ENCODE measurements around the gene MYOF.
A peak's percentile ranks its signal among the peaks of the same experiment; 100 is the strongest.

The MYOF gene

DNA sequence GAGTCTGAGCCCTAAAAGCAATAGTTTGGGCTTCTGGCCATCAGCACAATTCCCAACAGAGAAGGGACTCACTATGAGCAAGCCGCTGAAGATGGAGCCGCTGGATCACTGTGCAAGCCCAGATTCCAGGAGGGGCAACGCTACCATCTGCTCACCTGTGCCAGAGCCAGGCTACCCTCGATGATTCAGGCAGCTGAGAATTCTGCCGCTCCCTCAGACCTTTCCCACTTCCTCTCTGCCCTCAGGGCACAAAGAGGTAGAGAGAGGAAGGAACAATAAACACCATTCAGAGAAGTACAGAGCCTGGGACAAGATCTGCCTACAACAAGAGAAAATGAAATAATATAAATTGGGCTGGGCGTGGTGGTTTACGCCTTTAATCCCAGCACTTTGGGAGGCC, 98.1 kb downstream of the MYOF start:
- POLR2A ChIA-PET (ENCODE audit: low non-redundant PET): interaction anchor here (1.0 kb wide), 1 partner anchor 98 kb away, joined by 4 read pairs; the partner anchor contains the start of gene MYOF
- CTCF ChIA-PET: interaction anchor here (0.9 to 1.9 kb wide), 3 partner anchors 10 to 98 kb away, joined by 3 to 11 read pairs (median 3); partner anchors contain the start of gene MYOF
- peak; percentile 98 for DNase-seq (ENCODE audit: low spot score)
- peak overlapping the region; percentile 95 for H3K27ac ChIP-seq
- TF ChIP-seq, protein P1, sequence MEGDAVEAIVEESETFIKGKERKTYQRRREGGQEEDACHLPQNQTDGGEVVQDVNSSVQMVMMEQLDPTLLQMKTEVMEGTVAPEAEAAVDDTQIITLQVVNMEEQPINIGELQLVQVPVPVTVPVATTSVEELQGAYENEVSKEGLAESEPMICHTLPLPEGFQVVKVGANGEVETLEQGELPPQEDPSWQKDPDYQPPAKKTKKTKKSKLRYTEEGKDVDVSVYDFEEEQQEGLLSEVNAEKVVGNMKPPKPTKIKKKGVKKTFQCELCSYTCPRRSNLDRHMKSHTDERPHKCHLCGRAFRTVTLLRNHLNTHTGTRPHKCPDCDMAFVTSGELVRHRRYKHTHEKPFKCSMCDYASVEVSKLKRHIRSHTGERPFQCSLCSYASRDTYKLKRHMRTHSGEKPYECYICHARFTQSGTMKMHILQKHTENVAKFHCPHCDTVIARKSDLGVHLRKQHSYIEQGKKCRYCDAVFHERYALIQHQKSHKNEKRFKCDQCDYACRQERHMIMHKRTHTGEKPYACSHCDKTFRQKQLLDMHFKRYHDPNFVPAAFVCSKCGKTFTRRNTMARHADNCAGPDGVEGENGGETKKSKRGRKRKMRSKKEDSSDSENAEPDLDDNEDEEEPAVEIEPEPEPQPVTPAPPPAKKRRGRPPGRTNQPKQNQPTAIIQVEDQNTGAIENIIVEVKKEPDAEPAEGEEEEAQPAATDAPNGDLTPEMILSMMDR (conservative IDR thresholded peaks at IDR 0.05; ENCODE audit: low read depth): no peak

DNA sequence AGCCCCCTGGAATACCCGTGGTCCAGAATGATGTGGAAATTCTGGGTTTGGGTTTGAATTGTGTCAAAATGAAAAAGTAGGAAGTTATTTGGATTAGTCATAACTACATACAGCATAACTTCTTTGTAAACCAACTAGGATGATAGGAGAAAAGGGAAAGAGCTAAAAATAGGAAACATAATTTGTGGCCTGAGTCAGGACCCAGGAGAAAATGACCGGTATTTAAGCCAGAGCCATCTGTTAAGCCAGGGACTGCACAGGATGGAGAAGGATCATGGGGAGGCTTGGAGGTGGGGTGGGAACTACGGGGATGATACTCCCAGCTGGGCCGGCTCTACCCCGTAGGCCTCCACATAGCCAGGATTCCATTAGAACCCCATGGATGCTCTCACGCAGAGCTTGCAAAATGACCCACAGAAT, 98.6 kb downstream of the MYOF start:
- POLR2A ChIA-PET (ENCODE audit: low non-redundant PET): interaction anchor here (0.6 to 1.0 kb wide), 2 partner anchors 98 kb away, joined by 3 to 4 read pairs; partner anchors contain the start of gene MYOF
- CTCF ChIA-PET: interaction anchor here (0.9 to 1.9 kb wide), 3 partner anchors 9 to 99 kb away, joined by 3 to 11 read pairs (median 3); partner anchors contain the start of gene MYOF
- peak overlapping the region; percentile 95 for H3K27ac ChIP-seq
- TF ChIP-seq, protein P1 (conservative IDR thresholded peaks at IDR 0.05; ENCODE audit: low read depth): no peak
- peak; percentile 67 for DNase-seq (ENCODE audit: low spot score)

DNA sequence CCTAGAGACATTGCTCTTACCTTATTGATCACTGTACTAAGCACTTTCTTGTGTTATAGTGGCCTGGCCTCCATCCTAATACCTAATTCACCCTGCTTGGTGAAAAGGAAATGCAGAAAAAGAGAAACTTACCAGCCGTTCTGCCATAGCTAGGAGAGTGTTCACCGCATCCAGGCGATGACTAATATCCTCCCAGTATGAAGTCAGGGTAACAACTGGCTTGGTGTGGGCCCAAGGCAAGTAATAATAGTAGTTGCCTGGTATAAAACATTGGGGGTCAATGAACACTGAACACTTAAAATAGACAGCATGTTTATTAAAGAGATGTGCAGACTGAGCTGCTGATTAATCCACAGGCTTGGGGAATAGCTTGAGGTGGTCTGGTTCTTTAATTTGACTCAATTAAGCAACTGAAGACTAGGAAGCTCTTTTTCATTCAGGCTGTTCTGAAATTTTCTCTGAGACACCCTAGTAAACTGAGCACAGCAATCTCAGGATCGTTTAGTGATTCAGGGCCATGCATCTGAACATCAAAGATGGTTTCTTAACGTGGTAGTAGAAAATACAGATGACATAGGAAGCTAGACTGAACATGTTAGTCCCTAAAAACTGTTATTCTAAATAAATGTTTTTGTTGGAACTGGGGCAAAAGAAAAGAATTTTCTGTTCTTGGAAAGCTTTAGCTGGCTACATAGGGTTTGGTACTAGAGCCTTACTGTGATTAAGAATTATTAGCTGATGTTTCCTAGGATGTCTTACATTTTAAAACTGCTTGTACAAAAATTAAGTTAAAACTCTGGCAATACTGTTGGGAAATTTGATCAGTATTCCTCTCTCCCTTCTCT, 102.2 kb downstream of the MYOF start:
- POLR2A ChIA-PET (ENCODE audit: low non-redundant PET): interaction anchor here (0.6 kb wide), 1 partner anchor 96 kb away, joined by 7 read pairs; no protein-coding TSS in a partner anchor
- H3K27ac ChIP-seq: peak overlapping the region; percentile 27; the same call in 1 of the 2 replicates
- CTCF ChIA-PET: interaction anchor here (0.5 to 1.6 kb wide), 3 partner anchors 10 to 102 kb away, joined by 3 to 5 read pairs (median 4); partner anchors contain the start of gene MYOF
- TF ChIP-seq, protein P1 (conservative IDR thresholded peaks at IDR 0.05; ENCODE audit: low read depth): no peak
- DNase-seq (ENCODE audit: low spot score): peak; percentile 60

DNA sequence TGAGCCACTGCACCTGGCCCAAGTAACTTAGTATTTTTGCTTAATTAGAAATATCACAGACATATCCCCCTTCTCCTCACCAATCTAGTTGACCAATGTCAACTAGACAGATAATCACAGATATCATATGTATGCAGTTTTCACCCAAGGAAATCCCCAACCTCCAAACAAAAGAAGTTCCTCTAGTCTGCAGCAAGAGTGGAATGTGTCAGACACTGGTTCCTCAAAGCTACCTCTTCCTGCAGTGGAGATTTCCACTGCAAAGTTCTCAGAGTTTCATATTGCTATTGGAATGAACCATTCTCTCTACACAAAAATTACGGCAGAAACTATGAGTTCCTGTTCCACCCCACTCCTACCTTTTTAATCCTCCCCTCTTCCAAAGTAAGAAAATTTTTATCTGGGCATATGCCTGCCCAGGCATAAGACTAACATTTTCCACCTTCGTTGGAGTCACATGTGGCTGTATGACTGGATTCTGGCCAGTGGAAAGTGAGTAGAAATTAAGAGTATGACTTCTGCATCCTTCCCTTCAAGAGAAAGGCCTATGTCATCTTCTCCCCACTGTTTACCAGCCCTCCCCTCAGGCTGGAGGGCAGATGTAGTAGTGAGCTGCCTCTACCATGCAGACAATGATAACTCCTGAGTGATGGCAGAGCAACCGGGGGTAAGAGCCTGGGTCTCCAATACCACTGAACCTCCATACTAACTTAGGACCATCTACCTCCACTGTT, 103.0 kb downstream of the MYOF start:
- TF ChIP-seq, protein P1 (conservative IDR thresholded peaks at IDR 0.05; ENCODE audit: low read depth): no peak
- DNase-seq (ENCODE audit: low spot score): no peak
- ChIA-PET POLR2A (ENCODE audit: low non-redundant PET) (interaction anchor here (0.6 kb wide), 1 partner anchor 62 kb away, joined by 3 read pairs; no protein-coding TSS in a partner anchor), CTCF (interaction anchor here (1.6 kb wide), 1 partner anchor 103 kb away, joined by 5 read pairs; the partner anchor contains the start of gene MYOF)
- peak overlapping the region; percentile 61 for H3K27ac ChIP-seq

DNA sequence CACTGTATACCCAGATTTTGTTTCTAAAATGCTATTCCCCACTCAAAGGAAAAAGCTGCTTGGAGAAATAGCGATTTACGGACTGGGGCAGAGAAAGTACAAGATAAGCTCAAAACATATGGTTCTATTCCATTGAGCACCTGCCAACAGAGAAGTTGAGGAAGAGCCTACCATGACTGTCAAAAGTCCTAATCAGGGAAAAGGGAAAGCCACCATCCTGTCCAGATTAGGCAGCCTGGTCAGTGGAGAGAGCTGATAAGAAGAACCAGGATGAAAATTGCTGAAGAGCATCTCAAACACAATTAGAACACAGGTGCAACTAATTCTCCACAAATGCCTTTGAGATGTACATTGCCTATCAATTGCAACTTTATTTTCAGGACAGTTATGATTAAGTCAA, 104.1 kb downstream of the MYOF start:
- no peak overlapping the region for H3K27ac ChIP-seq
- CTCF ChIA-PET: interaction anchor here (1.5 to 5.9 kb wide), 2 partner anchors 18 to 105 kb away, joined by 5 to 95 read pairs; partner anchors contain the start of gene MYOF
- TF ChIP-seq, protein P1 (conservative IDR thresholded peaks at IDR 0.05; ENCODE audit: low read depth): no peak
- no peak for DNase-seq (ENCODE audit: low spot score)
- POLR2A ChIA-PET (ENCODE audit: low non-redundant PET): no interaction called here
